ENCODE measurements around the gene SELENOO. TPM values are rescaled to one million over a fixed set of nuclear protein-coding genes. Genes with fewer than 3 reads are reported as not detected.

The SELENOO gene
- total RNA-seq, 1 experiment from 2014 or later, result 32.8 TPM

DNA sequence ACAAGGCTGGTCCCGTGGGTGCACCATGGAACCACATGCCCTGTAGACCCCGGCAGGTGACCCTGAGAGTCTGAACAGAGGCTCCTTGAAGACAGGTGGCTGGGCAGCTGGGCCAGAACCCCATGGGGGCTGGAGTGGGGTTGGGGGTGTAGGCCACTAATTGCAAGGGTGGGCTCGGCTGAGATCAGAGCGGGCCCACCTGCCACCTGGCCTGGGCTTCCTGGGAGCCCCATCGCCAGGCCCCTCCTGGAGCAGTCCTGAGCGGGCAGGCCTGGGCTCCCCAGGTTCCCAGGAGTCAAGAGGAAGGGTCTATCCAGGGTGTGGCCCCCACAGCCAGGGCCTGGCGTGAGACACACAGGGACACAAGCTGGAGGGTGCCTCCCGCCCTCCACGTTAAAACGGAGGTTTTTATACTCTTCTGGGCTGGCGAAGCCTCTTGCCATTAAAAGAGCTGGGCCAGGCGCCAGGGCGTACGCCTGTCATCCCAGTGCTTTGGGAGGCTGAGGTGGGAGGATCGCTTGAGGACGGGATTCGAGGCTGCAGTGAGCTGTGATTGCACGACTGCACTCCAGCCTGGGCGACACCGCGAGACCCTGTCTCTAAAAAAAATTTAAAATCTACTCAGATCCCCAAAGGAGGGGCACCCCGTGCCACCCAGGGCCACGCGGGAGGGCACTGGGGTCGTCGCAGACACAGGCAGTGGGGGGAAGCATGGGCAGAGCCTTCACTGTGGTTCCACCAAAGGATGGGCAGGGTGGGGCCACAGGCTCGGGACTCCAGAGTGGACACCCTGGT, 19.9 kb upstream of the SELENOO start:
- POLR2A ChIA-PET (ENCODE audit: unreplicated experiment), result no interaction called here

DNA sequence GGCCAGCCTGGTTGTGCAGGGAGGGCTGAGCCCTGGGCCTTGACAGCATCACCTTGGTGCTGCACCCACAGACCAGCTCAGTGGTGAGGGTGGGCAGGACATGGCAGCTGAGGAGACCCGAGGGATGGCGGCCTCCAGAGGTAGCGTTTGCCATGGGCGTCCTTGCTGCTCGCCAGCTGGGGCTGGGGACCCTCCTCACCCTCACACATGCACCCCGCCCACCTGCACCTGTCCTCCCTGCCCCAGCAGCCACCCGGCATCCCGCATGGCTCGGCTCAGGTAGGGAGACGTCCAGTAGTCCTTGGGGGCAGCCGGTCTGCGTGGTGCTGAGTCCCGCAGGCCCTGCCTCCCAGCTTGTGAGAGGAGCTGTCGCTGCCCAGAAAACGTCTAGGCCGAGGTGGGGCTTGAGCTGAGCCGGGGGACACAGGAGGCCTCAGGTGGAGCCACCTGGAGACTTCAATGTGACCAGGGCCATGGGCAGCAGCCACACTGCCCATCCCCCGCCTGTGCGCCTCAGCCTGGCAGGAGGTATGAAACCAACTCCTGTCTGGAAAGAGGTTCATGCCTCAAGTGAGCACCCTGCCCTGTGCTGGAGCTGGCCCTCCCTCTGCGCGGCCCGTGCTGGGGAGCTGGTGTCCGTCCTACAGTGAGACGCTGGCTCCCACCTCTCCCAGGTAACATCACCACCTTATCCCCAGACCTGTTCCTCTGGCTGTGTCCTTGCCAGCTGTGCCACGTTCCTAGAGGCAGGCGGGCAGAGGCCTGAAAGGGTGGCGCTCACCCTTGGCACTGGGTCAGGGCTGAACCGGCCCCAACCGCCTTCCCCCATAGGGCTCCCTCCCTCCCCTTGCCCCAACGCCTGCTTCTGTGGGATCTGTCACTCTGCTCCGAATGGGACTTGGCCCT, 18.4 kb upstream of the SELENOO start:
- no peak for ATAC-seq

More for the DNA sequence above, 19.9 kb upstream of the SELENOO start:
- Histone ChIP-seq H3K9ac (ENCODE audit: low read length) (no peak overlapping the region), H2AFZ (ENCODE audit: low read length) (no peak overlapping the region), H3K79me2 (ENCODE audit: low read length) (no peaks in the 10 kb centered on the region), H3K9me2 (replicated peaks; ENCODE audit: low read length) (no peaks in the 10 kb centered on the region), H4K20me1 (ENCODE audit: low read length) (no peaks in the 10 kb centered on the region), H3K27ac (ENCODE audit: low read length) (no peak overlapping the region), H3F3A (ENCODE audit: low read length, unreplicated experiment) (no peaks in the 10 kb centered on the region), H3K4me1 (ENCODE audit: insufficient read depth, low read length) (0 out of 2 replicates have a peak, but pooled peaks cover 3% of the 10 kb centered on the region), H3K27me3 (ENCODE audit: low read length) (no peaks in the 10 kb centered on the region), H3K4me2 (ENCODE audit: low read length) (no peak overlapping the region), H3K9me3 (ENCODE audit: low read length) (no peaks in the 10 kb centered on the region), H3K4me3 (ENCODE audit: low read length) (no peak overlapping the region), H3K36me3 (ENCODE audit: low read depth, low read length) (no peaks in the 10 kb centered on the region)
- intact Hi-C loops (cut with micrococcal nuclease), result no loop called here
- CTCF ChIA-PET, result no interaction called here
- TF ChIP-seq EZH2phosphoT487 (IDR thresholded peaks at IDR 0.05; ENCODE audit: borderline replicate concordance, low read length) (no peak), EZH2 (IDR thresholded peaks at IDR 0.05; ENCODE audit: low read length, unreplicated experiment) (no peak)
- TF ChIP-seq, protein P1, sequence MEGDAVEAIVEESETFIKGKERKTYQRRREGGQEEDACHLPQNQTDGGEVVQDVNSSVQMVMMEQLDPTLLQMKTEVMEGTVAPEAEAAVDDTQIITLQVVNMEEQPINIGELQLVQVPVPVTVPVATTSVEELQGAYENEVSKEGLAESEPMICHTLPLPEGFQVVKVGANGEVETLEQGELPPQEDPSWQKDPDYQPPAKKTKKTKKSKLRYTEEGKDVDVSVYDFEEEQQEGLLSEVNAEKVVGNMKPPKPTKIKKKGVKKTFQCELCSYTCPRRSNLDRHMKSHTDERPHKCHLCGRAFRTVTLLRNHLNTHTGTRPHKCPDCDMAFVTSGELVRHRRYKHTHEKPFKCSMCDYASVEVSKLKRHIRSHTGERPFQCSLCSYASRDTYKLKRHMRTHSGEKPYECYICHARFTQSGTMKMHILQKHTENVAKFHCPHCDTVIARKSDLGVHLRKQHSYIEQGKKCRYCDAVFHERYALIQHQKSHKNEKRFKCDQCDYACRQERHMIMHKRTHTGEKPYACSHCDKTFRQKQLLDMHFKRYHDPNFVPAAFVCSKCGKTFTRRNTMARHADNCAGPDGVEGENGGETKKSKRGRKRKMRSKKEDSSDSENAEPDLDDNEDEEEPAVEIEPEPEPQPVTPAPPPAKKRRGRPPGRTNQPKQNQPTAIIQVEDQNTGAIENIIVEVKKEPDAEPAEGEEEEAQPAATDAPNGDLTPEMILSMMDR (conservative IDR thresholded peaks at IDR 0.05; ENCODE audit: low read depth, low read length), result no peak
- ATAC-seq, result no peak
- BruUV-seq (replicated peaks), result no TSS peak
- DNase-seq, result no peak

More for the DNA sequence above, 18.4 kb upstream of the SELENOO start:
- Histone ChIP-seq H3K4me1 (ENCODE audit: insufficient read depth, low read length) (peaks cover 11% of the 10 kb centered on the region), H3K79me2 (ENCODE audit: low read length) (peaks cover 15% of the 10 kb centered on the region), H3K9me2 (replicated peaks; ENCODE audit: low read length) (no peaks in the 10 kb centered on the region), H3K9ac (ENCODE audit: low read length) (no peak overlapping the region), H3K27ac (ENCODE audit: low read length) (no peak overlapping the region), H3K9me3 (ENCODE audit: low read length) (no peaks in the 10 kb centered on the region), H4K20me1 (ENCODE audit: low read length) (no peaks in the 10 kb centered on the region), H3F3A (ENCODE audit: low read length, unreplicated experiment) (no peaks in the 10 kb centered on the region), H3K27me3 (ENCODE audit: low read length) (no peaks in the 10 kb centered on the region), H3K4me3 (ENCODE audit: low read length) (no peak overlapping the region), H3K36me3 (ENCODE audit: low read depth, low read length) (no peaks in the 10 kb centered on the region), H3K4me2 (ENCODE audit: low read length) (no peak overlapping the region), H2AFZ (ENCODE audit: low read length) (no peak overlapping the region)
- intact Hi-C loops (cut with micrococcal nuclease), result no loop called here
- BruUV-seq (replicated peaks), result no TSS peak
- CTCF ChIA-PET, result no interaction called here
- DNase-seq, result no peak
- POLR2A ChIA-PET (ENCODE audit: unreplicated experiment), result no interaction called here
- TF ChIP-seq, protein P1 (conservative IDR thresholded peaks at IDR 0.05; ENCODE audit: low read depth, low read length), result no peak
- TF ChIP-seq EZH2phosphoT487 (IDR thresholded peaks at IDR 0.05; ENCODE audit: borderline replicate concordance, low read length) (no peak), EZH2 (IDR thresholded peaks at IDR 0.05; ENCODE audit: low read length, unreplicated experiment) (no peak)

Data from PC-3 (cell line).